ENCODE measurements around the gene ARMC2. TPM values are rescaled to one million over a fixed set of nuclear protein-coding genes. Genes with fewer than 3 reads are reported as not detected.

ARMC2 gene
- total RNA-seq, 1 donor from 2014 or later, result 0.26 TPM

DNA sequence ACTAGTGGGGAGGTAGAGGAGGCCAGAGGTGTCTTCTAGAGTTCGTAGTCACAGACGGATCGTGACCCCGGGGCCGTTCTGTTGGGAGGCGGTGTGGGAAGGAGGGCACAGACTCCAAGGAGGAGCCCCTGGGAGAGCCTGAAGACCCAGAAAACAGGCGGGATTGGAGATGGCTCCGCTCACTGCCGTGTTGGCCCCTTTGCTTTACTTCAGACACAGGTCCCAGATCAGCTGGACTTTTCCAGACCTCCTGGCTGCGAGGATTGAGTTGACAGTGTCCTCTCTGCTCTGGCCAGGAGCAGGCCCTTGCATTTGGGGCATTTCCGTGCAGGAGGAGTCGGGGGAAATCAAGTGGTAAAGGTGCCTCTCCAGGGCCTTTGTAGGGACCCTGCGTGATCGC lies 112.9 kb downstream of the ARMC2 start:
- no peaks in the 10 kb centered on the region for H3K36me3 ChIP-seq (ENCODE audit: control insufficient read depth, insufficient read depth, low read length)
- no peak overlapping the region for H3K4me3 ChIP-seq (ENCODE audit: low read depth, low read length)
- TF ChIP-seq, protein P1, sequence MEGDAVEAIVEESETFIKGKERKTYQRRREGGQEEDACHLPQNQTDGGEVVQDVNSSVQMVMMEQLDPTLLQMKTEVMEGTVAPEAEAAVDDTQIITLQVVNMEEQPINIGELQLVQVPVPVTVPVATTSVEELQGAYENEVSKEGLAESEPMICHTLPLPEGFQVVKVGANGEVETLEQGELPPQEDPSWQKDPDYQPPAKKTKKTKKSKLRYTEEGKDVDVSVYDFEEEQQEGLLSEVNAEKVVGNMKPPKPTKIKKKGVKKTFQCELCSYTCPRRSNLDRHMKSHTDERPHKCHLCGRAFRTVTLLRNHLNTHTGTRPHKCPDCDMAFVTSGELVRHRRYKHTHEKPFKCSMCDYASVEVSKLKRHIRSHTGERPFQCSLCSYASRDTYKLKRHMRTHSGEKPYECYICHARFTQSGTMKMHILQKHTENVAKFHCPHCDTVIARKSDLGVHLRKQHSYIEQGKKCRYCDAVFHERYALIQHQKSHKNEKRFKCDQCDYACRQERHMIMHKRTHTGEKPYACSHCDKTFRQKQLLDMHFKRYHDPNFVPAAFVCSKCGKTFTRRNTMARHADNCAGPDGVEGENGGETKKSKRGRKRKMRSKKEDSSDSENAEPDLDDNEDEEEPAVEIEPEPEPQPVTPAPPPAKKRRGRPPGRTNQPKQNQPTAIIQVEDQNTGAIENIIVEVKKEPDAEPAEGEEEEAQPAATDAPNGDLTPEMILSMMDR (IDR thresholded peaks at IDR 0.05; ENCODE audit: insufficient read depth, low read length, severe bottlenecking), result no peak
- no peak for DNase-seq (ENCODE audit: low read depth)
- H3K27me3 ChIP-seq (ENCODE audit: control insufficient read depth, insufficient read depth, low read length), result no peaks in the 10 kb centered on the region
- no peak for FAIRE-seq

DNA sequence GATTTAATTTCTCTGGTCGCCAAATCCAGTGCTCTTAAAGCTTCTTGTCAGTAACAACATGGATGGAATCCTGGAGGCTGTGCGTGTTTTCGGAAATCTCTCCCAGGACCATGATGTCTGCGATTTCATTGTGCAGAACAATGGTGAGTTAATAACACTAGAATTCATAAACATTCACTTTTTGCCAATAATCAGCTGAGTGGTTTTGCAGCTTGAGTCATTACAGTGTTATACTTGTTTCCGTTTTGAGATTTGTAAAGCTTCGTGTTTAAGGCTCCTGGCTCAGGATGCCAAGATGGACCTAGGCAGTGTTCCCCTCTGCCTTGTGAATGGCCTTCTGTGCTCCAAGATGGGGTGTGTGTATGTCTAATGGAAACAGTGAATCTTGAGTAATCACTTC lies 113.8 kb downstream of the ARMC2 start:
- no peak for FAIRE-seq
- no peaks in the 10 kb centered on the region for H3K36me3 ChIP-seq (ENCODE audit: control insufficient read depth, insufficient read depth, low read length)
- no peak overlapping the region for H3K4me3 ChIP-seq (ENCODE audit: low read depth, low read length)
- TF ChIP-seq, protein P1 (IDR thresholded peaks at IDR 0.05; ENCODE audit: insufficient read depth, low read length, severe bottlenecking), result no peak
- no peaks in the 10 kb centered on the region for H3K27me3 ChIP-seq (ENCODE audit: control insufficient read depth, insufficient read depth, low read length)
- no peak for DNase-seq (ENCODE audit: low read depth)

DNA sequence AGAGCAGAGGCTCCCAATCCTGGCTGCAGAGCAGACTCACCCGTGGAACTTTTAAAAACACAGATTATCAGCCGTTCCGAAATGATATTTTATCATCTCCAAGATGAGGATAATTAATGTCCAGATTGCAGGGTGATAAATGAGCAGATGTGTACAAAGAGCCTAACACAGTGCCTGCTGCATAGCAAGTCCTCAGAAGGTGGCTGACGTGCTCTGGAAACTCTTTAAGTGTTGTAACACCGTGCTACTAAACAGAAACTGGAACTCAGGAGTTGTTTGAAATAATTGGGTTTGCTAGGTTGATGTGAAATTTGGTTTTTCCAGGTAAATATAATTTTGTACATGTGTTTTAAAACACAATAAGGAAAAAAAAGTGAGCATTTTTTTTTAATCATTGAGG lies 118.0 kb downstream of the ARMC2 start:
- Histone ChIP-seq H3K4me3 (ENCODE audit: low read depth, low read length) (no peak overlapping the region), H3K36me3 (ENCODE audit: control insufficient read depth, insufficient read depth, low read length) (no peaks in the 10 kb centered on the region), H3K27me3 (ENCODE audit: control insufficient read depth, insufficient read depth, low read length) (no peaks in the 10 kb centered on the region)
- TF ChIP-seq, protein P1 (IDR thresholded peaks at IDR 0.05; ENCODE audit: insufficient read depth, low read length, severe bottlenecking), result no peak
- no peak for DNase-seq (ENCODE audit: low read depth)
- peak; percentile 58 for FAIRE-seq

DNA sequence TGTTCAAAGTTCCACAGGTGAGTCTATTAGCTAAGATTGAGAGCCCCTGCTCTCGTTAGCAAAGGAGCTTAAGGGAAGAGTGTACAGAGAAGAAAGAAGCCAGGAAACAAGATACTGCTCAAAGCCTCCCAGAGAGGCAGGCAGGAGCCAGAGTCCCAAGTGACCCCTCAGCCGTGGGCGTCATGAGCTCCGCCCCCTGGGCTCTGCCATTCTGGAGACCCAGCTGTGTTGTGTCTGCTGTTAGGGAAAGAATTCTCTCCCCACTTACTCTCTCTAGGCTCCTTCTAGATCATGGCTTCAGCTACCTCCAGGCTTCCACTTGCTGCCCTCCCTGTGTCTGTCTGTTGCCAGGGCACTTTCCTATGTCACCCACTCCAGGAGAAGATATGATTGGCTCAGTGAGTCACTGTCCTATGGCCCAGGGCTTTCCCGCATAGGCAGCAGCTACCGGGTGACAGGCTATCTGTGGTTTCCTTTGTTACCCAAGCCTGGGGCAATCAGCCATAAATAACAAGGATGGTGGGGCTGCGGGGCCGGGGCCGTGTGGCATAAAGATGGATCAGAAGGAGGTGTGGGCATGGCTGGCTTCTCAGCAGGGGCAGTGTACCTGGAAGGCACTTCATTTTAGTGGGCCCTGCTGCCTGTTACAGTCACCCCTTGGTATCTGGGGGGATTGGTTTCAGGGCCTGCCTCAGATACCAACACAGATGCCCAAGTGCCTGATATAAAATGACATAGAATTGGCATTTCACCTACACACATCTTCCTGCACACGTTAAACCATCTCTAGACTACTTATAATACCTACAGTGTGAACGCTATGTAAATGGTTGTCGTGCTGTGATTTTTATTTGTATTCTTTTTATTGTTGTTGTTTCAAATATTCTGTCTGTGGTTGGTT lies 118.9 kb downstream of the ARMC2 start:
- no peak overlapping the region for H3K4me3 ChIP-seq (ENCODE audit: low read depth, low read length)
- no peaks in the 10 kb centered on the region for H3K27me3 ChIP-seq (ENCODE audit: control insufficient read depth, insufficient read depth, low read length)
- TF ChIP-seq, protein P1 (IDR thresholded peaks at IDR 0.05; ENCODE audit: insufficient read depth, low read length, severe bottlenecking), result no peak
- H3K36me3 ChIP-seq (ENCODE audit: control insufficient read depth, insufficient read depth, low read length), result no peaks in the 10 kb centered on the region
- DNase-seq (ENCODE audit: low read depth) (peak; percentile 71), FAIRE-seq (no peak)

DNA sequence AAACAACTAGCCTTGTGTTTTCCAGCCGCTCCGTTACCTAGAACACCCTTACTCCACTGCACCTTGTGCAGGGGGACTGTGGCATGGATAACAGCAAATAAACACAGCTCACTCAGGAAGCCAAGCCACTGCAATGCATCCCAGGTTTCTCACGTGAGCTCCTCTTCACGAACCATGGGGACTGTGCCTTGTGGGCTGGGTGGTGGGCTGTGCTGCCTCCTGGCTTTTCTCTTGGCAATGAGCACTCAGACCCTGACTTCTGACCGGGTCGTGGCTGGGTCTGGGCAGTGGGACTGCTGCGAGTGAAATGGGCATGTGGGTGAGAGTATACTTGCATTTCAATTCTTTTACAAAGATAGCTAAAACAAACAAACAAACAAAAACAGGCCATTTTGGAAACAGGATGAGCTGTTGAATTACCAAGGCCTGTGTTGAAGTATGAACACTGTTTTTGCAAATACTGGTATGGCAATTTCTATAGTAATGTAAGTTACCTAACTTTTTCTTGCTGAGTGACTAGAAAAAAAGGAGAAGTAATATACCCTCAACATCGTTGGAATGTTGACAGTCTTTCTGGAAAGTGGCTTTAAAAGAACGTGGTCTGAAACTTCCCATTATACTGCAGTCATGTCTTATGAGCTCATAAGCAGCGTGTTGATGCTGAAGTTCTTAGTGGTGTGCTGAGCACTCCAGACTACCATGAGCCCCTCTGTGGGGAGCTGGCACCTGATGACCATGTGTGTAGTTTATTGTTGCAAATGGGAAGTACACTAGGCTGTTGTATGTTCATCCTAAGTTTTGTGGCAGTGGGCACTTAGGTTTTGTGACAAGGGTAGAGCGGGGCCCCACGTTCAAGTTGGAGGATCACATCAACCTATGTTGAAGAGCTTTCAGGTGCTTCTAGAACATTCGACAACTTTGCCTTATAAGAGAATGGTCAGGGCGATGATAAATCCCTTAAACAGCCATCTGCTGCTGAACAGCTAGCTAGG lies 120.4 kb downstream of the ARMC2 start:
- TF ChIP-seq, protein P1 (IDR thresholded peaks at IDR 0.05; ENCODE audit: insufficient read depth, low read length, severe bottlenecking), result no peak
- no peak overlapping the region for H3K4me3 ChIP-seq (ENCODE audit: low read depth, low read length)
- H3K36me3 ChIP-seq (ENCODE audit: control insufficient read depth, insufficient read depth, low read length), result no peaks in the 10 kb centered on the region
- FAIRE-seq, result no peak
- no peaks in the 10 kb centered on the region for H3K27me3 ChIP-seq (ENCODE audit: control insufficient read depth, insufficient read depth, low read length)
- DNase-seq (ENCODE audit: low read depth), result no peak
